Spinal cord (tissue), 10 donors: ENCODE data around the gene GALNT17. TPM values are rescaled to one million over a fixed set of nuclear protein-coding genes. Genes with fewer than 3 reads are reported as not detected.
A peak's percentile ranks its signal among the peaks of the same experiment; 100 is the strongest.

Source experiments
- DNase-seq, 6 donors: peaks; one replicate each; pipeline versions ENCODE4 v3.0.0 to v3.0.0-alpha.2; 2013 to 2015; ENCODE audit warnings: low spot score in 6 of 6, low read depth in 4 of 6
- H3K27ac ChIP-seq: one replicate; pipeline ENCODE4 v1.5.1; 2013; ENCODE audit warnings: low read depth, low read length, control low read depth
- H3K27me3 ChIP-seq: one replicate; pipeline ENCODE4 v1.6.1; 2013; ENCODE audit warnings: low read length; ENCODE audit not compliant: control insufficient read depth, insufficient read depth
- H3K36me3 ChIP-seq: one replicate; pipeline ENCODE4 v1.6.1; 2013; ENCODE audit warnings: low read length; ENCODE audit not compliant: control insufficient read depth, insufficient read depth
- H3K4me1 ChIP-seq: one replicate; pipeline ENCODE4 v1.6.1; 2013; ENCODE audit warnings: low read length; ENCODE audit not compliant: control insufficient read depth, insufficient read depth
- H3K4me3 ChIP-seq: one replicate; pipeline ENCODE4 v1.5.1; 2013; ENCODE audit warnings: low read depth, low read length, control low read depth
- H3K9me3 ChIP-seq: one replicate; pipeline ENCODE4 v1.6.1; 2013; ENCODE audit warnings: low read length; ENCODE audit not compliant: control insufficient read depth, insufficient read depth
- WGBS: methylation state at CpG from one replicate; pipeline ENCODE4 v1.1.5; 2013; ENCODE audit warnings: missing lambda C conversion rate; ENCODE audit not compliant: insufficient coverage; 5-methylcytosine and 5-hydroxymethylcytosine counted together
- polyA plus RNA-seq, 2 donors: library from polyadenylated mRNA; unstranded; fragments of 120-200 nt; gene quantifications; one replicate each; pipeline ENCODE4 v1.2.1, GENCODE V29; 2013; ENCODE audit not compliant: insufficient read length in 2 of 2
- total RNA-seq, 2 donors: library from RNA; depleted of rRNA in 1 of 2; stranded (reverse); fragments of 120-200 nt in 1 of 2; fragments of >200 nt in 1 of 2; gene quantifications; one replicate each; pipeline versions ENCODE4 v1.2.3 to v1.2.4, GENCODE V29; 2013 to 2014
- donor health status: healthy.

Gene GALNT17
- total and polyA plus RNA-seq, 4 donors, result 44.9 to 54.8 (median 48.0) TPM

GRCh38 chr7:71132377-71133231 is 660 bp downstream of the GALNT17 start:
- Histone ChIP-seq H3K4me3 (peak overlapping the region; percentile 54), H3K9me3 (no peaks in the 10 kb centered on the region), H3K4me1 (peaks cover 20% of the 10 kb centered on the region), H3K36me3 (no peaks in the 10 kb centered on the region), H3K27ac (no peak overlapping the region), H3K27me3 (peaks cover 7% of the 10 kb centered on the region)
- under 1% methylated on average over 88 of the region's 88 CpGs for WGBS
- peak in 3 of 6 donors; percentile 29 to 65 (median 60) for DNase-seq

- Histone ChIP-seq H3K4me1 (peaks cover 20% of the 10 kb centered on the region), H3K36me3 (no peaks in the 10 kb centered on the region), H3K27me3 (peaks cover 7% of the 10 kb centered on the region), H3K9me3 (no peaks in the 10 kb centered on the region), H3K27ac (no peak overlapping the region), H3K4me3 (peak overlapping the region; percentile 54)
- 10% methylated on average over 17 of the region's 17 CpGs for WGBS
- peak in 1 of 6 donors; percentile 42 for DNase-seq
Observed at GRCh38 chr7:71133232-71133622, 1.3 kb downstream of the GALNT17 start.

- Histone ChIP-seq H3K9me3 (no peaks in the 10 kb centered on the region), H3K4me3 (peak overlapping the region; percentile 54), H3K27me3 (peaks cover 7% of the 10 kb centered on the region), H3K4me1 (peaks cover 20% of the 10 kb centered on the region), H3K36me3 (no peaks in the 10 kb centered on the region), H3K27ac (no peak overlapping the region)
- 80% methylated on average over 2 of the region's 11 CpGs for WGBS
- DNase-seq, result peak in 1 of 6 donors; percentile 9
Observed at GRCh38 chr7:71133856-71134255, 1.9 kb downstream of the GALNT17 start.

GRCh38 chr7:71135116-71135515 is 3.2 kb downstream of the GALNT17 start:
- WGBS, result 96% methylated on average over 3 of the region's 4 CpGs
- H3K27me3 ChIP-seq, result peaks cover 7% of the 10 kb centered on the region
- H3K27ac ChIP-seq, result no peak overlapping the region
- H3K9me3 ChIP-seq, result no peaks in the 10 kb centered on the region
- H3K4me1 ChIP-seq, result peaks cover 20% of the 10 kb centered on the region
- DNase-seq, result no peak
- H3K36me3 ChIP-seq, result no peaks in the 10 kb centered on the region
- no peak overlapping the region for H3K4me3 ChIP-seq

GRCh38 chr7:71135663-71136062 is 3.7 kb downstream of the GALNT17 start:
- no peaks in the 10 kb centered on the region for H3K9me3 ChIP-seq
- peak in 1 of 6 donors; percentile 4 for DNase-seq
- no peak overlapping the region for H3K4me3 ChIP-seq
- peaks cover 17% of the 10 kb centered on the region for H3K4me1 ChIP-seq
- no peak overlapping the region for H3K27ac ChIP-seq
- H3K36me3 ChIP-seq, result no peaks in the 10 kb centered on the region
- peaks cover 5% of the 10 kb centered on the region for H3K27me3 ChIP-seq
- 76% methylated on average over 4 of the region's 4 CpGs for WGBS

- DNase-seq, result no peak
- Histone ChIP-seq H3K4me1 (peaks cover 13% of the 10 kb centered on the region), H3K9me3 (no peaks in the 10 kb centered on the region), H3K27ac (no peak overlapping the region), H3K27me3 (peaks cover 3% of the 10 kb centered on the region), H3K36me3 (no peaks in the 10 kb centered on the region), H3K4me3 (no peak overlapping the region)
- 100% methylated on average over 2 of the region's 7 CpGs for WGBS
Observed at GRCh38 chr7:71137479-71137878, 5.5 kb downstream of the GALNT17 start.

GRCh38 chr7:71140264-71140663 is 8.3 kb downstream of the GALNT17 start:
- Histone ChIP-seq H3K4me1 (peaks cover 4% of the 10 kb centered on the region), H3K36me3 (no peaks in the 10 kb centered on the region), H3K9me3 (no peaks in the 10 kb centered on the region), H3K27ac (no peak overlapping the region), H3K4me3 (no peak overlapping the region), H3K27me3 (no peaks in the 10 kb centered on the region)
- DNase-seq, result no peak
- WGBS, result 89% methylated on average over 4 of the region's 4 CpGs

- Histone ChIP-seq H3K4me3 (no peak overlapping the region), H3K9me3 (no peaks in the 10 kb centered on the region), H3K4me1 (peaks cover 8% of the 10 kb centered on the region), H3K27ac (no peak overlapping the region), H3K36me3 (no peaks in the 10 kb centered on the region), H3K27me3 (no peaks in the 10 kb centered on the region)
- no peak for DNase-seq
- WGBS, result 100% methylated on average over 1 of the region's 6 CpGs
Observed at GRCh38 chr7:71144963-71145362, 13.0 kb downstream of the GALNT17 start.

- H3K9me3 ChIP-seq, result no peaks in the 10 kb centered on the region
- no peaks in the 10 kb centered on the region for H3K27me3 ChIP-seq
- 41% methylated on average over 13 of the region's 24 CpGs for WGBS
- DNase-seq, result peak in 2 of 6 donors; percentile 21 to 46
- H3K36me3 ChIP-seq, result no peaks in the 10 kb centered on the region
- H3K4me3 ChIP-seq, result no peak overlapping the region
- no peak overlapping the region for H3K27ac ChIP-seq
- peaks cover 8% of the 10 kb centered on the region for H3K4me1 ChIP-seq
Observed at GRCh38 chr7:71145906-71146901, 14.3 kb downstream of the GALNT17 start.
